GM21786 (cell line): Measurements from ENCODE around the gene FTO.

Source experiments
- ATAC-seq: cut with Tn5 transposase; IDR thresholded peaks from one replicate; pipeline ENCODE4 v1.9.1; 2021; ENCODE audit not compliant: unreplicated experiment

FTO gene

DNA sequence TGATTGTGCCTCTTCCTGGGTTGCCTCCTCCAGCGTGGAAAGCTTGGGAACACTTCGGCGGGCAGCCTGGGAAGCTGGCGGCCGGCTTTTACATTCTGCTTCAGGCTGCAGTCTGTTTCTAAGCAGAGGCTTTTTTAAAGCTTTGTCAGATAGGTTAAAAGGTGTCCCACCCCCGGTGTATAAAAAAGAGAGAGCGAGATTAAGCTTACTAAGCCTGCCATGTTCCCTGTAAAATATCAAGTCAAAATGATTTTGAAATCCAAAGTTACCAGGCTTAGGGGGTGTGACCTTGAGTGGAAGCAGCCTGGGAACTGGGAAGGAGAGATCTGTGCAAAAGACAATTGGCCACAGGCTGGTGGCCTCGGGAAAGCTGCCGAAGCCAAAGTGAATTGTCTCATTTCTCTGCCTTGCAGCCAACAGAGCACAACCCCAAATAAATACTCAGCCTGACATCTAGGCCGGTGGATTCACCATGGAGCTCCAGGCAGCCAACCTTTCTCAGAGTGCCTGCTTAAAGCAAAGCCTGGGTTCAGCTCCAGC, 254.5 kb downstream of the FTO start:
- no peak for ATAC-seq

DNA sequence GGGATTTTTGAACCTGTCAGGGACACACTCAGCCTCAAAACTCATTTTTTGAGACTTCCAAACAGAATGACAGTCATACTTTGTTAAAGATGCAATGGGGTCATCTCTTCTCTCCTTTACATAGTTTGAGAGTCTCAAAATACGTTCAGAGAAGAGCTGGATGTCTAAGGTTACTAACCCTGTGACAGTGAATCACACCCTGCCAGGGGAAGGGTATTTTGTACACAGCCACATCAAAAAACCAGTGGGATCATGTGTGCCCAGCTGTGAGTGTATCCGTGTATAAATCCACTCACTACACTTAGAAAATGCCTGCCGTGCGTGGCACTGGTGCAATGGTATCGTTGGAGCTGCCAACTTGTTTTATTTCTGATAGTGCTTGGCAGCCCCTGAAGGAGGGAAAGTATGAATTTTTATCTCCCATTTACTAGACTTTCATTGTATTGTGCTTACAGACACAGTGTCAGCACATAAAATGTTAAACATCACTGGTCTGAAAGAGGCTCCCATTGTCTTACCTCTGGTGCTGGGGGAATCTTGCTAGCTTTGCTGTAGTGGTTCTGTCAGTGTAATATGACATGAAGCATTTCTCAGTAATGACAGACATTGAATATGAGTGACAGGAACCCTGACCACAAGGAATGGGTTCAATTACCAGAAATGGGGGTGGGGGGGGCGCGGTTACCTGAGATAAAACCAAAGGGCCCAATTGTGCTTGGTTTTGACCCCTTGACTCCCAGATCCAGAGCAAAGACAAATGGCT, 256.3 kb downstream of the FTO start:
- no peak for ATAC-seq

DNA sequence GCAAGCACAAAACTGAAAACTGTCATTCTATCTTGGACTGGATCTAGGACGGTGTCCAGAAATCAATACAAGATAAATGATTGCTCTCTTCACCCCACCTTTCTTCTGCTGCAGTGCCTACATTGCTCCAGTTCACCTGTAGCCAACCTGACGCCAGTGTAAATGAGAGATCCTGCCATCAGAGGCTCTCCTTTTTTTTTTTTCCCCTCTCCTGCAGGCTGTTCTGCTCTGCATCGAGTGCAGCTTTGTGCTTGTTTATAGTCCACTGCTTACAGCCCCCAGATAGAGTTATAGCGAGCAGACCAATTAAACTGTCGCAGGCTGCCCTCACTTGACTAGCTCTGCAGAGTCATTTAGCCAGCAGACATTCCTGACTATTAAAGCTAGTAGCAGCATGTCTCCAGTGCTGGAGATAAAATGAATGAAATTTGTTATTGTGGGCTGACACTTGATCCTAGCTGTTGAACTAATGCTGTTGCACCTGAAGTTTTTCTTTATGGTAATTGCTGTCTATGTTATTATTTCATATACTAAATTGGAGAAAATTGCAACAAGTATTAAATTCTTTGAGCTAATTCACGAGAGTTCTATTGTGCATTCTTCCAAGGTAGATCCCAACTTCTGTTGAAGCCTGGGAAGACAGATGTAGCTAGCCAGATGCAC, 257.1 kb downstream of the FTO start:
- no peak for ATAC-seq

DNA sequence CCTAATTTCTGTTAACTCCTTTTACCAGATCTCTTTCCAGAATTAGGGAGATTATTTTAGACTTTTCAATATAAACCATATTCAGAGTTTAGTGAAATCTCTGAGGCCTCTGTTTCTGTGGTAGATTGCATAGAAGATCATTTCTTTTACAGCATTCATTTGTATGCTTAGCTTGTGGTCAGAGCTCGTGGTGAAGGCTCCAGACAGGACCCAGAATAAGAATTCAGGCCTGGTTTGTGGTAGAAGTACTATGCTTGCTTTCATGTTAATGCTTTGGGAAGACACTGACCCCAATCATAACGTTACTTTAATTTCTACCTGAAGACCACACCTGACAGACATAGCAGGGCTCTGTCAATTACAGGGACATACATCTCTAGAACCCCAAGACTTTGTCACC, 258.1 kb downstream of the FTO start:
- no peak for ATAC-seq

DNA sequence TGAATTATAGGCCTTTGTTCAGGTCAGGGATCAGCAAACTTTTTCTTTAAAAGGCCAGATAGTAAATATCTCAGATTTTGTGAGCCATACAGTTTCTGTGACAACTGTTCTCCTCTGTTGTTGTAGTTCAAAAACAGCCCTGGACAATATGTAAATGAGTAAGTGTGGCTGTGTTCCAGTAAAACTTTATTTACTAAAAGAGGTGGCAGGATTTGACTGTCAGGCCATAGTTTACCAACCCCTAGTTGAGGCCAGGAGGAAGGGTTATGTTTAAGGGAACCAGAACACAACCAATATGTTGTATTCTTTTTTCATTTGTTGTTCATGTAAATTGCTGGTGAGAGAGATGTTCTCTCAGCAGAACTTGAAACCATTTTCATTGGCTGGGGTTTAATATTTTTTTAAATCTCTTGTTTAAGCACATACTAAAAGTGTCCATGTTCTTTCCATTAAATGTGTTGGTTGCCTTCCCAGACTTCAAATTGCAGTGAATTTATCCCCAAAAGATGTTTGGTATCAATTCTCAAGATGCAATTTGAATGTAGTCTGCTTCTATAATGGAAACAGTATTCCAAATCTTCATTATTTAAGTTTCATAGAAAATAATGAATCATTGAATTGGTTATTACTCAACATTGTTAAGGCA, 260.3 kb downstream of the FTO start:
- no peak for ATAC-seq

DNA sequence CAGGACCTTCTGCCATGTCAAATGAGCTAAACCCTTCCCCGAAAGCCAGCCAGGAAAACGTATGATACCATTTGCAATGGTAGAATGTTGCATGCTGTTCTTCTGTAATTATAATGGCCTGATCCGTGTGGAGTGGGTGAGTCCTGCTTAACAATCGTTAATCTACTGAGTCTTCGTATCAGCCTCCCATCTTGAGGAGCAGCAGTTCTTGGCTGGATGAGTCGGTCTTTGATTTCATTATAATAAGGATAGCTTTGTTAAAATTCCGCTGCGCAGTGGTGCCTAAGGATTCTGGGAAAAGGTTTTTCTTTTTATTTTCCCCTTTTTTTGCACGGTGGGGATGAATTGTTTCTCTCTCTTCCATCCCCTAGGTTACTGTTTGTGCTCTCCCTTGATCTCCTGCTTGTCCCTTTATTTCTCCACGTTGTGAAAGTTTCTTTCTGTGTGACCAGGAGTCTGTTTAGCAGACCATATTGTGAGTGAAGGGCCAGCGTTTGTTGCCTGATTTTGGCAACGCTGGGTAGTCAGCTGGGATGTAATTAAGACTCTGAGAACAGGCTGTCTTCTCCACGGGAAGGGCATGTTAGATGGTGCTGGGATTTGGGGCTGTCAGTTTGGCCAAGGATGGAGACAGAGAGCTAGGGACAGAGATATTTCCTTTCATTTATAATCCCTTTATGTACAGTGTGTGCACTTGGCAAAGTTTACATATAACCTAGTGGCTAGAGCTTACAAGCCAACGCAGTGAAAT, 263.0 kb downstream of the FTO start:
- ATAC-seq, result no peak

DNA sequence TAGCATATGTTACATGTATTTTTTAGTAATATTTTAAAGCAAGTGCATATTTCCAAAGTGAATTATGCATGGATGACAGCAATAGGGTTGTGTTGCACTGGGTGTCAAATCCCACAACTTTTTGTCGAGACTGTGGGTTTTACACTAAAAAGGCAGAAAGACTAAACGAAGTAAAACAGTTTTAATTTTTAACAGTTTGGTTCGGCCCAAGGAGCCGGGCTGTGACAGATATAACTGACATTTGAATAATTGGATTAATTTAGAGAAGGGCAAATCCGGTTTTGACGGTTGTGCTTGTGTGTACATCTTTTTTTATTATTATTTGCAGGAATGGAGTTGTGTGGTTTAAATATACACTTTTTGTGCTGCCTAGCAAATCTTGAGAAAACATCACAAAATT, 263.6 kb downstream of the FTO start:
- ATAC-seq, result no peak

DNA sequence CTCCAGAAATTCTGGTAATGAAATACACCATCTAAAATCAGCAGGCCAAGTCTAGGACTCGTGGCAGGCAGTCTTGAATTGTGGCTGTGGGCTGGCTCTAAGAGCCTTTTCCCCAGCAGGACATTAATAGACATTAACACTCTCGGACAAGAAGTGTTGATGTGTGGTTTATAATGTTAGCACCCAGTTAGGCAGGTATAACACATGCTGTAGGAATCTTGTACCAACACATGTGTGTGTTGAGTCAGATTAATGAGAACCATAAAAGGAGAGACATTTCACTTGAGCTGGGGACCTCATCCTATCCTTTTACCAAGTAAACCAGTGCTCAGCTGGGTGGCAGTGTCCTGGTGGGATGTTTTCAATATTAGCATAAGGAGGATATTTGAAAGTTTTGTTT, 264.5 kb downstream of the FTO start:
- ATAC-seq, result no peak

DNA sequence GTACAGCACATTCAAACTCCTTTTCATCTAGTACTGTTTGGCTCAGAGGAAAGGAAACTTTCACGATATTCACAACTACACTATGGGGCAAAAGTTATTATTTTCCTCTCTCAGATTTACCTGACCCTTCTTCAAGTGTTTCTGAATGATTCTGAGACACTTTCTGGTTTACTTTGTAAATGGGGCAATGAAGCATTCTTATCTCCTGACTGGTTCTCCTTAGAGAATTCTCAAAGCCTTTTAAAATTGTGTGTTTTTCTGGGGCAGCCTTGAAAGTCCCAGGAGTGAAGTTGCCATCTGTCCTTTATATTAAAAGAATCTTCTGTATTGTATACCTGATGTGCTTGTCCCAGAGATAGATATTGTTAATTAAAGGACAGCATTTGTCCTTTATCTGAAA, 264.9 kb downstream of the FTO start:
- ATAC-seq, result no peak

DNA sequence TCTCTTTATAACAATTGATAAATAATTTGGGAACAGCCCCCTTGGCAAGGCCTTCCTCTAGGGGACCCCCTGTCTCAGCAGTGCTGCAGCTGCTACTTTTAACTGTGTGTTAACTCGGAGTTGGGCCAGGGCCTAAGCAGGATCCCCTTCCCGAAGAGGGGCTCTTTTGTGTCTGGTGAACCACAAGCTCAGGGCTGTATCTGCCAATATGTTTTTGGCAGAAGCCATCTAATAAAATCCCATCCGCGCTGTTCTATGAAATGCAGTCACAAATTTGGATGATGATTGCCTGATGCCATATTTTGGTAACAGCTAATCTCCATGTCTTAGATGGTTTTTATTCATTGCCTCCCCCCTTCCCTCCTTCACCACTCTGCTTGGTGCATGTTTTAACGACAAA, 267.7 kb downstream of the FTO start:
- ATAC-seq, result no peak

DNA sequence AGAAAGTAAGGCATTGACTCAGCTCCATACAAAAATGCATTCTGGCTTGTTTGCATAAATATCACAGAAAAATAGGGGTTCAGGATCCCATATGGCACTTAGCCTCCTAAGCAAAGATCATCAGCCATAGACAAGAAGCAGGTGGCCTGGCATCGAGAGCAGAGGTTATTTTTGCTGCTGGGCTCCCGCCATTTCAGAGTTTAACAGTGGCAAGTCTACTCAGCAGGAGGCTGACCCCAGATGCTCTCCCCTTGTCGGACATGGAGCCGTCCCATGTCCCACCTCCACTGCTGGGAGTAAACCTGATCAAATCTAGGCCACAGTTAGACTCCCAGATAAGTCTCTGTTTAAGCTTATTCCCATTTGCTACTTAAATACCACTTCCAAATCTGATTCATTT, 269.1 kb downstream of the FTO start:
- ATAC-seq, result no peak

DNA sequence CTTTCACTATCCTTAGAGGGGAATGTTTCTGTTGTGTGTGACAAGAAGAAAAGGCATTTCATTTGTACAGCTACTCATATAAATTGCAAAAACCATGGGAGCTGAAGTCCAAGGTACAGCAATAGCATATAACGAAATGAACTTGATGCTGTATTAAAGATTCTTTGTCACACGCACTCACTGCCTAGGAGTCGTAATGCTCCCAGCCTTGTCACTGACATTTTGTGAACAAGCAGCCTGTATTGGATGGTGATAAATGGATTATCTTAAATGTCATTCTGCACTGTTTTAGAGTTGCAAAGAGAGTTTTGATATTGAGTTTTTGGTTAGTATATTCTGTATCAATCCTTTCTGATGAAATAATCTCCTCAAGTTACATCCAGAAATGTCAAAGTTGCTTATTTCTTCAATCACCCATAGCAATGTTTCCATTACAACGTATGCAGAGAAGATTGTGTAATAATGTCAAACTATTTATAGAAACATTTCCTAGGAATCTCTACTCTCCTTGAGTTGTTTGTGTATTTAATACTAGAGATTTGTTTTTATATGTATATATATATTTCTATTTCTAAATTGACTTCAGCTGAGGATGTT, 270.6 kb downstream of the FTO start:
- ATAC-seq, result no peak

DNA sequence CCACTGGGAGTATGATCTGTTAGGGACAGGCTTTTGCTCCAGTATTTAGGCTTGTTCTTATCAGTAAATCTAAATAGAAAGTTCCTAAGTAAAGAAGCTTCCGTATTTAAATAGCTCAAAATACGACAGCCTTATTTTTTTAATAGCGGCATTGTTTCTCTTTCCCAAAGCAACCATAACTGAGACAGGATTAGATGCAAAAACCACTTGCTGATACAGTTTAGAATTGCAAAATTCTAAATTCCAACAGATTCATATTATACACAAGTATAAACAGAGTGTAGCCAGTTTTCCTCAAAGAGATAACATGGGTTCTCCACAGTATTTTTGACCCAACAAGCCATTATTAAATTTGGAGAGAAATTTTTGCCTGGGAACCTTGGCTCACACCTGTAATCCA, 276.7 kb downstream of the FTO start:
- ATAC-seq, result no peak

DNA sequence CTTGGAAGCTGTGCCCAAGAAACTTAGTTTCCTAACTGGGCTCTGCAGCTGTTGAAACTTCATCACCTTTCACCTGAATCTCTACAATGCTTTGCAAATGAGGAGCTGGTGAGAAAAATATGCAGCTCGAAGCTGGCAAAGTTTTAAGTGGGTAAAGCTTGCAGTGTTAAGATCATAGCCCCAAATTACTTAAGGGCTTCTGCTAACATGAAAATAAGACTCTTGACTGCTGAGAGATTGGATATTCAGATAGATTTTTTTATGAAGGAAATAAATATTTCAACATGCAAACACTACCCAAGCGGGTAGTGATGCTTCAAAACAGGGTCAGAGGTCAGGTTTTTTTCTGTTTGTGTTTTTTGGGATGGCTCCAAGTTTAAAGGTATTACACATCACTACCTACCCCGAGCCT, 278.7 kb downstream of the FTO start:
- ATAC-seq, result no peak

DNA sequence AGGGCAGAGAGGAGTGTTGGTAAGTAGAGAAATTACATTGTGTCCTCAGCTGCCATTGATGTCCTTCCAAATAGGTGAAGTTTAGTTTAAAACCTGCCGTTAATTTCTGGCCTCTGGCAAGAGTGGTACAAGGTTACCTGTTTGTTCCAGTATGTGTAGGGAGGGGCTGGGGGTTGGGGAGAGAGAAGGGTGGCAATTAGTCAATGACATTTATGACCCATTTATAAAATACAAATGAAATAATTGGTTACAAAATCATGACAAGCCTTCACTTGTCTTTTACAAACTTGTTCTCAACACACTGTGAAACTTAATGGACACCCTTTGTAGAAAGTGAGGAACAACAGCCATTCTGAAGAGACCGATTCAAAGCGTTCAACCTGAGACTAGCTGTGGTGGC, 281.0 kb downstream of the FTO start:
- ATAC-seq, result no peak

DNA sequence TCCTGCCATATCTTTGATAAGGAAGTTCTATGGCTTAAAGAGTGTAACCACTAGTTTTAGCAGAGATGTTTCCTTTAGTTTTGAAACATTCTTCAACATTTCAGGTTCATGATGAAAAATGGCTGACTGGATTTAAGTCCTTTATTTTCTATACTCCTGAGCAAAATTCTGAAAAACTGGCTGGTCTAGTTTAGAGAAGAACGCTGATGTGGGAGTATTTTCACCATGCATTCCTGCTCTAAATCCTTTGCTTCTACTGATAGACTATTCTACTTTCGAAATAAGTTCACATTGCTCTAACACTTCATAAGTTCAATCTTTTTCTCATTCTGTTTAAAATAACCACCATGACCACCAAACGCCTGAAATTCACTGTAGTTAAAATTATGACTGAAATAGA, 281.9 kb downstream of the FTO start:
- ATAC-seq, result no peak

DNA sequence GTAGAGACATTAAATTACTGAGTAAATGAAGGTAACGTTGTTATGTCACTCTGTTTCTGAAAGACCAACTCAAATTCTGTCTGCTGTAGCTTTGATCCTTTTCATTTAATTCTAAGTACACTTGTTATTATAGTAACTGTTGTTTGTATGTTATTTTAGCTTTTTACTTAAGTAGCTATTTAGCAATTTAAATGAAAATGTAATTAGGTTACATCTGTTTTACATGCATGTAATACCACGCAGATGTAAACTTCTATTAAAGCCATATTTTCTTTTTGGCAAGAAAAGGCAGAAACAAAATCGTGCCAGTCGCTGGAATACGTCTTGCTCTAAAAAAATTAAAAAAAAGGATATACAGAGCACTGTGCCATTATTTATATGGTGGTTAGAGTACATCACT, 282.8 kb downstream of the FTO start:
- no peak for ATAC-seq

DNA sequence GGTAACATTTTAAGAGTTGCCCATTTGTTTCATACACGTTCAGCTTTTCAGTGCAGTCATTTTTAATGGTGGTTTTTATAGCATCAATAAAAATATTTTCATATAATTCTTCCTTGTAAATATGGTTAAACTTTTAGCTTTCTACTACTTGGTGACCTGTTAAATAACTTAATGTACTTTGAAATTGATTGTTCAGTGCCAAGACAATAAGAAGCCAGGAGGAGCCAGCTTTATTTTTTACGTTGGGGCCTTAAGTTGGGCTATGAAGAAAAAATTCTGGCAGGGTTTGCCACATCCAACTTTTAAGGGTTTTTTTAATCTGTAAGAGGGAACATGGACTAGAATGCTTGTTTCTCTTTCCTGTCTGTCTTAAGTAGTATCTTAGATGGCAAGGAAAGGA, 284.2 kb downstream of the FTO start:
- no peak for ATAC-seq

DNA sequence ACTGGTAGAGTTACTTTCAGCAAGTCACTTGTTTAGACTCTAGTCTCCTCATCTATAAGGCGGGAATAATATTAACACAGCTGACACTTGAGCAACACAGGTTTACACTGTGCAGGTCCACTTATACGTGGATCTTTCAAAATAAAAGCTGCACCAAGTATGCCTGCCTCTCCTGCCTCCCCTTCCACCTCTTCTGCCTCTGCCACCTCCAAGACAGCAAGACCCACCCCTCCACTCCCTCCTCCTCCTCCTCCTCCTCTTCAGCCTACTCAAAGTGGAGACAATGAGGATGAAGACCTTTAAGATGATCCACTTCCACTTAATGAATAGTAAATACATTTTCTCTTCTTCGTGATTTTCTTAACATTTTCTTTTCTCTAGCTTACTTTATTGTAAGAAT, 285.6 kb downstream of the FTO start:
- no peak for ATAC-seq

DNA sequence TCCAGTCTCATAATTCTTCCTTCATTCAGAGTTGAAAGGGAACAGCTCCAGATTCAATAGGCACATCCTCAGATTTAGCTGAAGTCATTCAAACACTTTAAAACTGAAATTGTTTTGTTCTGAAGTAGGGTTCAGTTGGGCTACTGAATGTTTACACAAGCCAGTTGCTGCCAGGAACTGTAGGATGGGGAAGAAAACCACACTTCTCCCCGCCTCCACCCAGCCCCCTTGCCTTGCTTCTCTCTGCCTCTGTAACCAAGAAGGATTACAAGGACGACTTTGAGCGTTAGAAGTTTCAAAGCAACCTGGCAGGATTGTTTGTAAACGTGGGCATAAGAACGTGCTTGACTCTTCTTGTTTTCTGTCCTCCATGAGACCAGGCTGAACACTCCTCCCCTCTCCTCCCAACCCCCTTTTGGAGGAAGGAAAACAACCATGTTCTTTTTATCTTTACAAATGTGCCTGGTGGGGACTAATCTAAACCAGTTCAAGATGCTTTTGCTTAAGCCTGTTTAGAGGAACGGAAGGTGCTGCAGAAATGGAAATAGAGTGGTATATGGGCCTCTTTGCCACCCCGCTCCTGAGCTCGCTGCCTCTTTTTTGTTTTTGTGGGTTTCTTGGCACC, 287.9 kb downstream of the FTO start:
- ATAC-seq, result no peak

DNA sequence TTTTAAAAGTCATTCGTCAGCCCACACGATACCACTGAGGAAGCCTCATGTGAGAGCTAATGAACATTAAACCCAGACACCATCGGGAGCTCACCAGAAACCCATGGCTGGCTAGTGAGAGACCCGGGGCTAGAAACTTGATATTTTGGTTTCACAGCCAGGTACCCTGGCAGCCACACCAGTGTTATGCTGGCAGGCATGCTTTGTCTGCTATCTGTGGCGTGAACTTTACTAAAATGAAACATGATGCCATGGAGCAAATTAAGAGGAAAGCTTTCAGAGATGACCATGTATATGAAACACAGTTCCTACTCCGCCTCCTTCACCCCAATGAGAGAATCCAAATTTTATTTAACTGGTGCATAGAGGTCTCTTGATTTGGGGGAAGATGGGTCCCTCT, 291.4 kb downstream of the FTO start:
- no peak for ATAC-seq
